Astrocyte (in vitro differentiated cells and primary cell): Measurements from ENCODE around the gene PTTG2.

Source experiments
- CTCF ChIP-seq: IDR thresholded peaks from 2 replicates; pipeline ENCODE4 v1.5.1; 2011; ENCODE audit warnings: low read depth, mild to moderate bottlenecking, inconsistent platforms, low read length, moderate library complexity; ENCODE audit not compliant: insufficient read depth
- EZH2 ChIP-seq: IDR thresholded peaks from 2 replicates; pipeline ENCODE4 v1.6.1; 2012; ENCODE audit warnings: mild to moderate bottlenecking, low read length, inconsistent platforms; ENCODE audit not compliant: insufficient read depth

- TF ChIP-seq CTCF: no peak
- TF ChIP-seq EZH2: no peak
These were observed 22.5 kb downstream of the PTTG2 start for GRCh38 chr4:37982736-37983135.
